Caki2 (cell line): ENCODE measurements around the gene ENTPD2. TPM values are rescaled to one million over a fixed set of nuclear protein-coding genes. Genes with fewer than 3 reads are reported as not detected.
A peak's percentile ranks its signal among the peaks of the same experiment; 100 is the strongest.
"Not testable (repeated sequence)": the region's sequence is repeated elsewhere in the genome, so short reads cannot be mapped to it uniquely, and the experiment has no call there.

ENCODE experiments used
- DNase-seq: peaks from one replicate; pipeline ENCODE4 v3.0.0-alpha.2; 2015; ENCODE audit warnings: low read depth
- in situ Hi-C: cut with HindIII; loops from 2 replicates; pipeline ENCODE4 v1.10.0; 2016; ENCODE audit warnings: low sequenced_read_pairs, low pct_unique_long_range_greater_than_20kb, mixed read lengths
- total RNA-seq: library from RNA; depleted of rRNA; stranded (reverse); fragments of >200 nt; shearing (Covaris generic); gene quantifications from 2 replicates; pipeline ENCODE4 v1.2.3, GENCODE V29; 2014; ENCODE audit warnings: low replicate concordance

ENTPD2 gene
- total RNA-seq, 1 experiment from 2014 or later, result not detected

DNA sequence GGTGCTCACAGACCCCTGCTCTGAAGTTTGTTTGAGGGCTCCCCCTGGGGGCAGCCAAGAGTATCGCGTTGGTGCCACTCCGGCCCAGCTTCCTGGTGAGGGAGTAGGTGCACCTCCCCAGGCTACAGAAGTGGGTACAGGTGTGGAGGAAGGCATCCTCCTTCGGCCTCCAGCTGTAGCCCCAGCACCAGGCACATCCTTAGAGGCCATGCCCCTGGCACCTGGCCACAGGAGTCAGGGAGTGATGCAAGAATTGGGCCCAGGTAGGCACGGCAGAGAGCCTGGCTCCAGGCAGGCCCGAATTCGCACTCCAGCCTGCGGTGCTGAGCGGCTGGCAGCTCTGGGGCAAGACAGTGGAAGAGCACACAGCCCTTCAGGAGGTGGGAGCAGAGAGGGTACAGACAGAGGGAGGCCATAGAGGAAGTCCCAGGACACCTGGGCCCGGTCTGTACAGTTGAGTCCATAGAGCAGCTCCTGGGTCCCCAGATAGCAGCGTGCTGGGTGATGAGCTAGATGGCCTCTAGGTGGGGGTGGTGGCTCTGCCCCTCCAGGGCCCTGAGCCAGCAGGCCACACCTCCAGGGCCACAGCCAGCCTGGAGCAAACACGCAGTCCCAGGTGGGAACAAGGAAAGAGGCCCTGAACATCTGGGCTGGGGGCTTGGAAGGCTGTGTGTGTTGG is 14.1 kb upstream of the ENTPD2 start:
- in situ Hi-C loops, result no loop called here
- DNase-seq, result peak; percentile 72

DNA sequence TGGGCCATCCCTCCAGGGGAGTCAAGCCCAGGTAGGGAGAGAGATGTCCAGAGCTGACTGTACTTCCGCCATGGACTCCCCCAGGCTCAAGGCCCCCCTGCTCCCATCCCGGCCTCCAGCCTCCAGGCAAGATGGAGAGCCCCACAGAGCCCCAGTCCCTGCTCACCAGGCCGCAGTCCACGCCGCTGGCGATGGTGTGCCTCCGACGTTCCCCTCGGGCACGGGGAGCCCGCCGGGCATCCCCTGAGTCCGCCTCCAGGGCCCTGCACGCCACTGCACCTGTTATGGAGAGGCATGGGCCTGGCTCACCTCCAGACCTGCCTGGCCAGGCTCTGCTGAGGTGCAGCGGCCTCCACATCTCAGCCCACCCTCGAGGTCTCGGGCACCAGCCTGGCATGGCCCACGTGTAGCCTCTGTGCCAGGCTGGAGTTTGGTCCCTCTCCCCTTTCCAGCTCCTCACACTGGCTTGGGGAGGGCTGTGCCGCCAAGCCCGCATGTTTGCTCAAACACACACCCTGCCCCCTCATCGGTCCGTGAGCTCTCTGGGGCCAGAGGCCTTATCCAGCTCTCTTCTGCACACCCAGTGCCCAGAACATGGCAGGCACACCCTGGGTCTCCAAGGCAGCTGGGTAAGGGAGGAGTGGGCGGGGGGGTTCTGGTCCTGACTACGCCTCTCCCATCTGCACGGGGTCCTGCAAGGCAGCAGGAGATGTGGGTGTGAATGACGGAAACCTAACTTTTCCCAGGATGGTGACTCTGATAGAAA is 12.4 kb upstream of the ENTPD2 start:
- in situ Hi-C loops, result no loop called here
- DNase-seq, result no peak

GRCh38 chr9:137065336-137065967 is 11.6 kb upstream of the ENTPD2 start:
- no peak for DNase-seq
- in situ Hi-C loops, result no loop called here

DNA sequence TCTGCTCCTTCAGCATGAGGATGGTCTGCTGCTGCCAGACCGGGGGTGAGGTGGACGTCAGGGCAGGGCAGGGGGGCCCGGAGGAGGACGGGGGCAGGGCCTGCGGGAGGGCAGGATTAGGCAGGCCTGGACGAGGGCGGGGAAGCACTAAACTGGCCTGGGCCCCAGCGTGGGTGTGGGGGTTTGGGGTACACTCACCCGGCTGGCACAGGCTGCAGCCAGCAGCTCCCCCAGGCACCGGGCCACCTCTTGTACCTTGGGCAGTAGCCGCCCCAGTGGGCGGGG is 11.0 kb upstream of the ENTPD2 start:
- no peak for DNase-seq
- in situ Hi-C loops, result no loop called here

GRCh38 chr9:137064027-137064879 is 10.4 kb upstream of the ENTPD2 start:
- in situ Hi-C loops, result no loop called here
- peak; percentile 38 for DNase-seq

DNA sequence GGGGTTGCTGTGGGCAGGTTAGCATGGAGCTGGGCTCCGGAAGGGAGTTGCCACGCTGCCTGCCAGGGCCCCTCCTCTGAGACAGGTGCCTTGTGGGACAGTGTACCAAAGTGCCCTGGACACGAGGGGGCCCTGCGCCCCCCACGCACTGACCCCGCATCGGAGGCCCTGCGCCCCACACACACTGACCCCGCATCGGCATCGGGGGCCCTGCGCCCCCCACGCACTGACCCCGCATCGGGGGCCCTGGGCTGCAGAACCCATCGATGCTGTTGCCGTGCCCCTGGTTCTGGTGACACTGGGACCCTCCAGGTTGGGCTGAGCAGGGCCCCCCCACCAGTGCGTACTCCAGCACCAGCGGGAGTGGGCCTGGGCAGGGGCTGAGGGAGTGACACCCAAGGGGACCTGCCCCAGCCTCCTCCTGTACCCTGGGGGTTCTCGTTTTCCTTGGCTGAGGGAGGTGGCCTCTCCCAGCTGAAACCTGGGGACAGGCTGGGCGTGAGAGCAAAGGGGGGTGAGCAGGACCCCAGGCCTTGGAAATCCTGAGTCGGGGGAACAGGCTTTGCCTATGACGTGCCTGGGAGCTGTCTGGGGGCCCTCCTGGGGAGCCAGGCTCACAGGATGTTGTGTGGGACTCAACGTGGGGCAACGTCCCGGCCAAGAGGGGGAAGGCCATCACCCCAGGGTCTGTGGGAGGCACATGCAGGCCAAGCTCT is 9.6 kb upstream of the ENTPD2 start:
- DNase-seq, result no peak

DNA sequence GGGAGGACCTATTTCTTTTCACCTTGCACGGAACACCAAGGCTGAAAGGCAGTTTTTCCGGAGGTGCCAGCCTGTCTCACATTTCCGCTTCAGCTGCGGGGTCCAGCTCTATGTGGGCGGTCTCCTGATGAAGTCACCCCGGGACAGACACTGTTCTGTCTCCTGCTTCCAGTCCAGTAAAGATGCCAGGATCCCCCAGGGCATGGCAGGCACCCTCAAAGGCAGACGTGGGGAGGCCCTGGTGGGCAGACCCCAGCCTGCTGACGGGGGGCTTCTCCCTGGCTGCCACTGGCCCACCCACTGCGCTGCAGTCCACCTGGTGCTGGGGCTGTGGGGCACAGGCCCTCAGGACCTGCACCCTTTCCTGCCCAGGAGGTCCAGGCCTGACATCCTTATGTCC is 8.9 kb upstream of the ENTPD2 start:
- DNase-seq, in situ Hi-C loops: not testable (repeated sequence)

More for the DNA sequence above, 9.6 kb upstream of the ENTPD2 start:
- in situ Hi-C loops, result no loop called here

GRCh38 chr9:137062384-137062783 is 8.5 kb upstream of the ENTPD2 start:
- DNase-seq, result no peak
- in situ Hi-C loops, result no loop called here

GRCh38 chr9:137058521-137059234 is 4.8 kb upstream of the ENTPD2 start:
- in situ Hi-C loops, result no loop called here

GRCh38 chr9:137057545-137057944 is 3.7 kb upstream of the ENTPD2 start:
- in situ Hi-C loops, result no loop called here
- no peak for DNase-seq

More at GRCh38 chr9:137058521-137059234, 4.8 kb upstream of the ENTPD2 start:
- no peak for DNase-seq

DNA sequence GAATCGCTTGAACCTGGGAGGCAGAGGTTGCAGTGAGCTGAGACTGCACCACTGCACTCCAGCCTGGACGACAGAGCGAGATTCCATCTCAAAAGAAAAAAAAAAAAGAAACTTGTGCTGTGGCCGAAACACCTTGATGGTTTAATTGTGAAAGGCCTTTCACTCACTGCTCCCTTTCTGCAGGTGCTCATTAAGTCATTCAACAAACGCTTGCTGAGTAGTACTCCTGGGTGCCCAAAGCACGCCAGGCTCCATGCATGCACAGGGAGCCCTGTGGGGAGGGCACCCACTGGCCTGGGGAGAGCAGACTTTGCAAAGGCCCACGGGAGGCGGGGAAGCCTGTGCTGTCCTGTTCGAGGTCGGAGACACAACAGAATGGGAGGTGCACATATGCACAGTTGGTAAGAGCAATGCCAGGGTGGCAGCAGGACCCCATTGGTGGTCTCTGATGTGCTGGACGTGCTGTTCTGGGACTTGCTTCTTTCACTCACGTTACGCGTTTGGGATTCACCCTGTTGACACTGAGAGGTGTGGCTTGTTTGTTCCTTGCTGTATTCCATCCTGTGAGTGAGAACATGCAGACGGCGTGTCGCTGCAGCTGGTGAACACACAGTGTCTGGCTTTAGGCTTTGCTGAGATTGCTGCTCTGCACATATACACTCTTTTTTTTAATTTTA is 3.0 kb upstream of the ENTPD2 start:
- in situ Hi-C loops, result no loop called here
- DNase-seq, result no peak

DNA sequence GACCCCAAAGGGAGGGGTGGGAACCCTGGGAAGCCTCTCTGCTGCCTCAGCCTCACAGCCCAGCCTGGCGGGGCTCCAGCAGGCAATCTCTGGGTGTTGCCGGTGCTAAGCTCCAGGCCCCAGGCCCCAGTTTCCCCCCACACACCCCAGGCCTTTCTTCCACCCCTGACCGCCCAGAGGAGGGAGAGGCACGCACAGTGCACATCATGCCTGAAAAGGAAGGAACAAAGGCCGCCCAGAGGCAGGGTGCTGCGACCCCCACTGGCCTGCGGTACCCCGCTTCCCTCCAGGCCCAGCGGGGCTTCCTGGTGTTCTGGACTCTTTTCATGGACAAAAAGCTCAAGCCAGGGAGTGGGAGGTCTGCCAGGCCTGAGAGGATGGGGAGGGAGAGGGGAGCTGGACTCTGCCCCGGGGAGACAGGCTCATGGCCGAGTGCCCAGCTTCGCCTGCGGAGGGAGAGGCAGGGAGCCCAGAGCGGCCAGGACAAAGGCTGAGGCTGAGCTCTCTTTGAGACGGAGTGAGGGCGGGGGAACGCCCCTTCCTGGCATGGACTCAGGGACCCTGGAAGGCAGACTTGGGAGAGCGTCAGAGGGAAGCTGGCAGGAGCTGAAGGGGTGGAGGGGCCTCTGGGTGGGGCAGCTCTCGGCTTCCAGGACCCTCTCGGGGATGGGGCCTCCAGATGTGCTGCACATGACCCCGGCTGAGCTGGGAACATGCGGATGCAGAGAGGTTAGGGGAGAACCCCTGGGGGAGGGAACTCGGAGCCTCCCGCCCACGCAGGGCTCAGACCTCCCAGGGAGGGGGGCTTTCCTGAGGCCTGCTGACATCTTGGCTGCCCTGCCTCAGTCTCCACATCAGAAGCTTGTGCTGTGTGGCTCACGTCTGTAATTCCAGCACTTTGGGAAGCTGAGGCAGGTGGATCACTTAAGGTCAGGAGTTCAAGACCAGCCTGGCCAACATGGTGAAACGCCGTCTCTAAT is 1.8 kb upstream of the ENTPD2 start:
- DNase-seq, result no peak
- in situ Hi-C loops, result no loop called here

GRCh38 chr9:137054932-137055384 is 1.1 kb upstream of the ENTPD2 start:
- DNase-seq, result no peak
- in situ Hi-C loops, result no loop called here

- no peak for DNase-seq
- in situ Hi-C loops, result no loop called here
Observed at GRCh38 chr9:137052998-137053943, 590 bp downstream of the ENTPD2 start.

- DNase-seq, result no peak
- in situ Hi-C loops, result no loop called here
Observed at GRCh38 chr9:137052293-137052692, 1.6 kb downstream of the ENTPD2 start.
